Measurements from ENCODE around the gene PIK3CA.
"Not testable (repeated sequence)": the region's sequence is repeated elsewhere in the genome, so short reads cannot be mapped to it uniquely, and the experiment has no call there.

The PIK3CA gene

DNA sequence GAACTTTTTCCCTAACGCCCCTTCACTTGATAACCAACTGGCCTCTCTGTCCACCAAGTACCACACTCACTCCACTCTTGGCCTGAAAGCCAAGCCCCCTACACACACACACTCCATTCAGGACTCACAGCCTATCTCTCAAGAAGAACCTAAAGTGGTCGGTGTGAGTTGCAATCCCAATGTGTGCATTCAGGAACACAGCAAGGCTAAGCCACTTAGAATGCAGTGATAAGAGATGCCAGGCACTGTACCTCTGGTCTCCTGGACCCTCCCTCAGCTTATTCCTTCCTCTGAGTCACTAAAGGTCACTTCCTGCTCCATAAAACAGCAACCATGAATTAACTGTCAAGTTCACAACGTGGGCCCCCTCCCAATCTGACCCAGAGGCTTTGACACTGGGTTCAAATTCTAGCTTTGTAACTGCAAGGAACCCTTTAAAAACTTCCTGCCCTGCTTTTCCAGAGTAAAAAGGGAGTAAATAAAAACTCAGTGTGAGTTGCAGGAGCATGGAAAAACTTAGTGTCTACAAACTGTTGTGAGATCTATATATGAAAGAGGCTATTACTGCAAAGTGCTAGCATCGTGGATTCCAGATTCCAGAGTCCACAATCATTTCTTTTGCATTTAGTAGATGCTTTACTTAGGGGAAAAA is 120.4 kb downstream of the PIK3CA start:
- peak overlapping the region; percentile 8; the same call in 1 of the 2 replicates for H2AFZ ChIP-seq (ENCODE audit: low read depth, low read length)
- H4K20me1 ChIP-seq (ENCODE audit: insufficient read depth, low read length) = no peaks in the 10 kb centered on the region
- H3K4me3 ChIP-seq (ENCODE audit: low read depth in 1 of 2, low read length in 2 of 2) = no peak overlapping the region
- H3K79me2 ChIP-seq (ENCODE audit: insufficient read depth, low read length) = no peaks in the 10 kb centered on the region
- no peaks in the 10 kb centered on the region for H3K9me3 ChIP-seq (ENCODE audit: insufficient read depth, low read length, severe bottlenecking)
- DNase-seq (no peak), ATAC-seq (ENCODE audit: insufficient read depth, low read depth) (no peak)
- H3K27me3 ChIP-seq (ENCODE audit: insufficient read depth, low read length, poor library complexity) = peaks cover 6% of the 10 kb centered on the region
- peaks cover 5% of the 10 kb centered on the region; the same call in 1 of the 2 replicates for H3K4me1 ChIP-seq (ENCODE audit: insufficient read depth, low read length)
- H3K27ac ChIP-seq (ENCODE audit: low read length) = no peak overlapping the region
- H3K4me2 ChIP-seq (ENCODE audit: insufficient read depth, low read length) = no peak overlapping the region
- TF ChIP-seq, protein P1, sequence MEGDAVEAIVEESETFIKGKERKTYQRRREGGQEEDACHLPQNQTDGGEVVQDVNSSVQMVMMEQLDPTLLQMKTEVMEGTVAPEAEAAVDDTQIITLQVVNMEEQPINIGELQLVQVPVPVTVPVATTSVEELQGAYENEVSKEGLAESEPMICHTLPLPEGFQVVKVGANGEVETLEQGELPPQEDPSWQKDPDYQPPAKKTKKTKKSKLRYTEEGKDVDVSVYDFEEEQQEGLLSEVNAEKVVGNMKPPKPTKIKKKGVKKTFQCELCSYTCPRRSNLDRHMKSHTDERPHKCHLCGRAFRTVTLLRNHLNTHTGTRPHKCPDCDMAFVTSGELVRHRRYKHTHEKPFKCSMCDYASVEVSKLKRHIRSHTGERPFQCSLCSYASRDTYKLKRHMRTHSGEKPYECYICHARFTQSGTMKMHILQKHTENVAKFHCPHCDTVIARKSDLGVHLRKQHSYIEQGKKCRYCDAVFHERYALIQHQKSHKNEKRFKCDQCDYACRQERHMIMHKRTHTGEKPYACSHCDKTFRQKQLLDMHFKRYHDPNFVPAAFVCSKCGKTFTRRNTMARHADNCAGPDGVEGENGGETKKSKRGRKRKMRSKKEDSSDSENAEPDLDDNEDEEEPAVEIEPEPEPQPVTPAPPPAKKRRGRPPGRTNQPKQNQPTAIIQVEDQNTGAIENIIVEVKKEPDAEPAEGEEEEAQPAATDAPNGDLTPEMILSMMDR (IDR thresholded peaks at IDR 0.05; ENCODE audit: borderline replicate concordance, extremely low read depth, low read length, poor library complexity, severe bottlenecking) = no peak
- no peak for TF ChIP-seq EZH2 (IDR thresholded peaks at IDR 0.05; ENCODE audit: borderline replicate concordance, low read depth, low read length, severe bottlenecking)
- no peaks in the 10 kb centered on the region for H3K36me3 ChIP-seq (ENCODE audit: insufficient read depth, low read length)
- H3K9ac ChIP-seq (ENCODE audit: low read depth, low read length) = no peak overlapping the region

DNA sequence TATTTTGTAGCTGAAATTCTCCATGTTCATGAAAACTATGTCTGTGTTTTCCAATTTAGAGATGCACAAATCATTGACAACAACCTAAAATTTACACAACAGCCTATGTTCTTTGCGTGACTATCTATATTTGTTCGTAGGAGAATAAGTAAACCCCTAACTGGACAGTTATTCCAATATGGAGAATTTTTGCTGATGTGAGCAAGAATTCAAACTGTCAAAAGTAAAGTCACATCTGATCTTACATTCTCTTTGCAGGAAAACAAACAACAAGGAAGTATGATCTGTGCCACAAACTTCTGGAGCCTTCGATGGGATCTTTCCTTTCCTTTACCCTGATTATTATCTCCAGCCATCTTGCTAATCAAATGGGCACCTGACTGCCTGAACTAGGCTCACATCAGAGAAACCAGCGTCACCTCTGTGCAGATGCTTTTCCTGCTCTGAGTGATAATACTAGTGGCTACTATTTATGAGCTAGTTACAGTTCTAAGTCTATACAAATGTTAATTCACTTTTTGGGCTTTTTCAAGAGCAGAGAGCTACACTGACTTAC is 121.1 kb downstream of the PIK3CA start:
- no peak for DNase-seq
- H3K4me1 ChIP-seq (ENCODE audit: insufficient read depth, low read length) = peaks cover 5% of the 10 kb centered on the region; the same call in 1 of the 2 replicates
- no peak overlapping the region for H3K4me3 ChIP-seq (ENCODE audit: low read depth in 1 of 2, low read length in 2 of 2)
- H4K20me1 ChIP-seq (ENCODE audit: insufficient read depth, low read length) = no peaks in the 10 kb centered on the region
- H3K36me3 ChIP-seq (ENCODE audit: insufficient read depth, low read length) = no peaks in the 10 kb centered on the region
- peak overlapping the region; percentile 24; the same call in 1 of the 2 replicates for H2AFZ ChIP-seq (ENCODE audit: low read depth, low read length)
- H3K27ac ChIP-seq (ENCODE audit: low read length) = no peak overlapping the region
- no peak overlapping the region for H3K9ac ChIP-seq (ENCODE audit: low read depth, low read length)
- peaks cover 5% of the 10 kb centered on the region for H3K27me3 ChIP-seq (ENCODE audit: insufficient read depth, low read length, poor library complexity)
- no peaks in the 10 kb centered on the region for H3K79me2 ChIP-seq (ENCODE audit: insufficient read depth, low read length)
- H3K9me3 ChIP-seq (ENCODE audit: insufficient read depth, low read length, severe bottlenecking) = no peaks in the 10 kb centered on the region
- TF ChIP-seq EZH2 (IDR thresholded peaks at IDR 0.05; ENCODE audit: borderline replicate concordance, low read depth, low read length, severe bottlenecking) = no peak
- TF ChIP-seq, protein P1 (IDR thresholded peaks at IDR 0.05; ENCODE audit: borderline replicate concordance, extremely low read depth, low read length, poor library complexity, severe bottlenecking) = no peak
- ATAC-seq (ENCODE audit: insufficient read depth, low read depth) = no peak
- H3K4me2 ChIP-seq (ENCODE audit: insufficient read depth, low read length) = no peak overlapping the region

DNA sequence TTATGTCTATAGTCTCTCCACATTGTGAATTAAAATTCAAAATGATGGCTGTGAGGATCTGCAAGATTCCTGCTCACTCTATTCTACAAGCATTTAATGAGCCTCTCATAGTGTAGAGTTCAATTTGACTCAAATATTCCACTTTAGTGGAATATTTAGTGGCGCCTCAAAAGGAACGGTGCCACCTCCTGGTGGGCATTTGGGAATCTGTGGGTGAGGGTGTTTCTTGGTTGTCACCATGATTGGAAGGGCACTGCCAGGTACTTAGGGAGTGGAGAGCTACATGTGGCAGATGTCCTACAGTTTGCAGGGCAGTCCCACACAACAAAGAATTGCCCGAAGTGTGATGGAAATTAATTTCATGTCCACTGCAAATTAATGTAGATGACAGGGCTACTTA is 124.2 kb downstream of the PIK3CA start:
- Histone ChIP-seq H3K27me3 (ENCODE audit: insufficient read depth, low read length, poor library complexity) (peaks cover 2% of the 10 kb centered on the region), H3K27ac (ENCODE audit: low read length) (no peak overlapping the region), H3K36me3 (ENCODE audit: insufficient read depth, low read length) (no peaks in the 10 kb centered on the region), H3K4me3 (ENCODE audit: low read depth in 1 of 2, low read length in 2 of 2) (no peak overlapping the region), H3K9ac (ENCODE audit: low read depth, low read length) (no peak overlapping the region), H2AFZ (ENCODE audit: low read depth, low read length) (no peak overlapping the region), H3K9me3 (ENCODE audit: insufficient read depth, low read length, severe bottlenecking) (no peaks in the 10 kb centered on the region), H3K4me1 (ENCODE audit: insufficient read depth, low read length) (peaks cover 5% of the 10 kb centered on the region; the same call in 1 of the 2 replicates), H3K79me2 (ENCODE audit: insufficient read depth, low read length) (no peaks in the 10 kb centered on the region), H3K4me2 (ENCODE audit: insufficient read depth, low read length) (no peak overlapping the region), H4K20me1 (ENCODE audit: insufficient read depth, low read length) (no peaks in the 10 kb centered on the region)
- ATAC-seq (ENCODE audit: insufficient read depth, low read depth) (peak; percentile 49; the same call in 2 of the 3 replicates), DNase-seq (no peak)
- TF ChIP-seq, protein P1 (IDR thresholded peaks at IDR 0.05; ENCODE audit: borderline replicate concordance, extremely low read depth, low read length, poor library complexity, severe bottlenecking) = peak; percentile 54
- TF ChIP-seq EZH2 (IDR thresholded peaks at IDR 0.05; ENCODE audit: borderline replicate concordance, low read depth, low read length, severe bottlenecking) = no peak

DNA sequence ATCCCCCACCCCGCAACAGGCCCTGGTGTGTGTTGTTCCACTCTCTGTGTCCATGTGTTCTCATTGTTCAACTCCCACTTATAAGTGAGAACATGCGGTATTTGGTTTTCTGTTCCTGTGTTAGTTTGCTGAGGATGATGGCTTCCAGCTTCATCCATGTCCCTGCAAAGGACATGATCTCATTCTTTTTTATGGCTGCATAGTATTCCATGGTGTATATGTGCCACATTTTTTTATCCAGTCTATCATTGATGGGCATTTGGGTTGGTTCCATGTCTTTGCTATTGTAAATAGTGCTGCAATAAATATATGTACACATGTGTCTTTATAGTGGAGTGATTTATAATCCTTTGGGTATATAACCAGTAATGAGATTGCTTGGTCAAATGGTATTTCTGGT is 126.3 kb downstream of the PIK3CA start:
- not testable (repeated sequence) for H2AFZ ChIP-seq (ENCODE audit: low read depth, low read length); ATAC-seq (ENCODE audit: insufficient read depth, low read depth); H3K9me3 ChIP-seq (ENCODE audit: insufficient read depth, low read length, severe bottlenecking)

More for the DNA sequence above, 126.3 kb downstream of the PIK3CA start:
- not testable (repeated sequence) for H3K79me2 ChIP-seq (ENCODE audit: insufficient read depth, low read length); H3K27me3 ChIP-seq (ENCODE audit: insufficient read depth, low read length, poor library complexity); DNase-seq; H3K4me1 ChIP-seq (ENCODE audit: insufficient read depth, low read length); H3K36me3 ChIP-seq (ENCODE audit: insufficient read depth, low read length); H3K27ac ChIP-seq (ENCODE audit: low read length); H3K9ac ChIP-seq (ENCODE audit: low read depth, low read length); H3K4me3 ChIP-seq (ENCODE audit: low read depth in 1 of 2, low read length in 2 of 2); H4K20me1 ChIP-seq (ENCODE audit: insufficient read depth, low read length); H3K4me2 ChIP-seq (ENCODE audit: insufficient read depth, low read length)

Data from DND-41 (cell line).